ENCODE results near the gene CFAP46. TPM values are rescaled to one million over a fixed set of nuclear protein-coding genes. Genes with fewer than 3 reads are reported as not detected.
"Not testable (repeated sequence)": the region's sequence is repeated elsewhere in the genome, so short reads cannot be mapped to it uniquely, and the experiment has no call there.

The CFAP46 gene
- total RNA-seq, 4 donors from 2014 or later: 0.32 to 0.54 TPM; not detected in 2

- peak; percentile 5 to 74 for DNase-seq (ENCODE audit: low spot score in 2 of 2)
- WGBS, 2 donors: 60 to 74% methylated on average over 14 to 15 of the region's 15 CpGs
These were observed 97.3 kb downstream of the CFAP46 start for GRCh38 chr10:132845041-132845551.

DNA sequence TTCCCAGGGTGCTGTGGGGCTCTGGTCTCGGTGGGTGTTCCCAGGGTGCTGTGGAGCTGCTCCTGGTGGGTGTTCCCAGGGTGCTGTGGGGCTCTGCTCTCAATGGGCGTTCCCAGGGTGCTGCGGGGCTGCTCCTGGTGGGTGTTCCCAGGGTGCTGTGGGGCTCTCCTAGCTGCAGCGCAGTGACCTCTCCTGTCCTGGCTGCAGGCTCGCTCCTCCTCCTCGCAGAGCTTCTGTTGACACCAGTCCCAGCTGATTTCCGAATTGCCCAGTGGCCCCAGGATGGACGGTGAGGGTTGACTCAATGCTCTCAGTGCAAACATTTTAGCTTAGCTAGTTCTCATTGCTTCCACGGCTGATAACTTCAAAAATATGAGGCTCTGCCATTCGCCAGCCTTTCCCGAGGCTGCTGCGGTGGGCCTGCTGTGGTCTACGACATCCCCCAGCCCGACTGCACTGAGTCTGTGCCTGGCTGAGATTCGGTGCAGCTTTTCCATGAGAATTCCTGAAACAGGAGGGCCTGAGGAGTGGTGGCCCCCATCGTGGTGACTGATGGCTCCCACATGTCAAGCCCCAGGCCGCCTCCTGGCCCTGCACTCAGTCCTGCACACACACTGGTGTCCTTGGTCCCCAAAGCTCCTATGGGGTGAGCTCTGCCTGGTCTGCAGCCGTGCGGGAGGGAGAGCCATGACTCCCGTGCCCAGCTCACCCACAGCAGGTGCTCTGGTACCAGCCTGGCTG, 98.1 kb downstream of the CFAP46 start:
- no peak for DNase-seq (ENCODE audit: low spot score in 2 of 2)
- WGBS, 2 donors: 89 to 90% methylated on average over 19 of the region's 20 CpGs
- H3K4me3 ChIP-seq (ENCODE audit: low read depth, poor library complexity, severe bottlenecking): no peak overlapping the region
- TF ChIP-seq, protein P1, sequence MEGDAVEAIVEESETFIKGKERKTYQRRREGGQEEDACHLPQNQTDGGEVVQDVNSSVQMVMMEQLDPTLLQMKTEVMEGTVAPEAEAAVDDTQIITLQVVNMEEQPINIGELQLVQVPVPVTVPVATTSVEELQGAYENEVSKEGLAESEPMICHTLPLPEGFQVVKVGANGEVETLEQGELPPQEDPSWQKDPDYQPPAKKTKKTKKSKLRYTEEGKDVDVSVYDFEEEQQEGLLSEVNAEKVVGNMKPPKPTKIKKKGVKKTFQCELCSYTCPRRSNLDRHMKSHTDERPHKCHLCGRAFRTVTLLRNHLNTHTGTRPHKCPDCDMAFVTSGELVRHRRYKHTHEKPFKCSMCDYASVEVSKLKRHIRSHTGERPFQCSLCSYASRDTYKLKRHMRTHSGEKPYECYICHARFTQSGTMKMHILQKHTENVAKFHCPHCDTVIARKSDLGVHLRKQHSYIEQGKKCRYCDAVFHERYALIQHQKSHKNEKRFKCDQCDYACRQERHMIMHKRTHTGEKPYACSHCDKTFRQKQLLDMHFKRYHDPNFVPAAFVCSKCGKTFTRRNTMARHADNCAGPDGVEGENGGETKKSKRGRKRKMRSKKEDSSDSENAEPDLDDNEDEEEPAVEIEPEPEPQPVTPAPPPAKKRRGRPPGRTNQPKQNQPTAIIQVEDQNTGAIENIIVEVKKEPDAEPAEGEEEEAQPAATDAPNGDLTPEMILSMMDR (IDR thresholded peaks at IDR 0.05): no peak
- TF ChIP-seq POLR2A (IDR thresholded peaks at IDR 0.05): no peak
- intact Hi-C loops (cut with DNase I; ENCODE audit: low total_unique reads): no loop called here

More at GRCh38 chr10:132845041-132845551, 97.3 kb downstream of the CFAP46 start:
- intact Hi-C loops (cut with DNase I; ENCODE audit: low total_unique reads): no loop called here
- TF ChIP-seq, protein P1 (IDR thresholded peaks at IDR 0.05): no peak
- TF ChIP-seq POLR2A (IDR thresholded peaks at IDR 0.05): no peak
- H3K4me3 ChIP-seq (ENCODE audit: low read depth, poor library complexity, severe bottlenecking): no peak overlapping the region

DNA sequence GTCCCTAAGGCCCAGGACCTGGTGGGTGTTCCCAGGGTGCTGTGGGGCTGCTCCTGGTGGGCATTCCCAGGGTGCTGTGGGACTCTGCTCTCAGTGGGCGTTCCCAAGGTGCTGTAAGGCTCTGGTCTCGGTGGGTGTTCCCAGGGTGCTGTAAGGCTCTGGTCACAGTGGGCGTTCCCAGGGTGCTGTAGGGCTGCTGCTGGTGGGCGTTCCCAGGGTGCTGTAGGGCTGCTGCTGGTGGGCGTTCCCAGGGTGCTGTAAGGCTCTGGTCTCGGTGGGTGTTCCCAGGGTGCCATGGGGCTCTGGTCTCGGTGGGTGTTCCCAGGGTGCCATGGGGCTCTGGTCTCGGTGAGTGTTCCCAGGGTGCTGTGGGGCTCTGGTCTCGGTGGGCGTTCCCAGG, 99.1 kb downstream of the CFAP46 start:
- 92 to 100% methylated on average over 2 to 10 of the region's 10 CpGs for WGBS, 2 donors
- DNase-seq (ENCODE audit: low spot score in 2 of 2); intact Hi-C loops (cut with DNase I; ENCODE audit: low total_unique reads); H3K4me3 ChIP-seq (ENCODE audit: low read depth, poor library complexity, severe bottlenecking): not testable (repeated sequence)

DNA sequence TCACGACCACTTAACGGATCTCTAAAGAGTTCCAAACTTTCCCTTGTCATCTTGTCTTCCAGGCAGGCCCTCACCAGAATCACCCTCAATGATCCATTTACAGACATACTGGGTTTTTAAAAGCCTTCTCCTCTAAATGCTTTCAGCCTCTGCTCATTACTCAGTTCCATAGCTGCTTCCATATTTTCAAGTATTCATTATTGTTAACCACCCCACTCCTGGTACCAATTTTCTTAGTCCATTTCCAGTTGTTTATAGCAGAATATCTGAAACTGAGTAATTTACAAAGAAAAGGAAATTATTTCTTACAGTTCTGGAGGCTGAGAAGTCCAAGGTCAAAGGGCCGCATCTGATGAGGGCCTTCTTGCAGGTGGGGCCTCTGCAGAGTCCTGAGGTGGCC, 100.0 kb downstream of the CFAP46 start:
- TF ChIP-seq, protein P1 (IDR thresholded peaks at IDR 0.05): no peak
- TF ChIP-seq POLR2A (IDR thresholded peaks at IDR 0.05): no peak

GRCh38 chr10:132841615-132841975, 100.8 kb downstream of the CFAP46 start:
- 67 to 100% methylated on average over 1 to 3 of the region's 3 CpGs for whole genome bisulfite sequencing, 2 donors
- TF ChIP-seq POLR2A (IDR thresholded peaks at IDR 0.05): no peak
- TF ChIP-seq, protein P1 (IDR thresholded peaks at IDR 0.05): no peak
- DNase-seq (ENCODE audit: low spot score in 2 of 2): no peak
- H3K4me3 ChIP-seq (ENCODE audit: low read depth, poor library complexity, severe bottlenecking): no peak overlapping the region
- intact Hi-C loops (cut with DNase I; ENCODE audit: low total_unique reads): no loop called here

More for the DNA sequence above, 100.0 kb downstream of the CFAP46 start:
- WGBS, 2 donors: 96 to 97% methylated on average over 3 of the region's 3 CpGs
- no peak for DNase-seq (ENCODE audit: low spot score in 2 of 2)
- H3K4me3 ChIP-seq (ENCODE audit: low read depth, poor library complexity, severe bottlenecking): no peak overlapping the region
- intact Hi-C loops (cut with DNase I; ENCODE audit: low total_unique reads): no loop called here

DNA sequence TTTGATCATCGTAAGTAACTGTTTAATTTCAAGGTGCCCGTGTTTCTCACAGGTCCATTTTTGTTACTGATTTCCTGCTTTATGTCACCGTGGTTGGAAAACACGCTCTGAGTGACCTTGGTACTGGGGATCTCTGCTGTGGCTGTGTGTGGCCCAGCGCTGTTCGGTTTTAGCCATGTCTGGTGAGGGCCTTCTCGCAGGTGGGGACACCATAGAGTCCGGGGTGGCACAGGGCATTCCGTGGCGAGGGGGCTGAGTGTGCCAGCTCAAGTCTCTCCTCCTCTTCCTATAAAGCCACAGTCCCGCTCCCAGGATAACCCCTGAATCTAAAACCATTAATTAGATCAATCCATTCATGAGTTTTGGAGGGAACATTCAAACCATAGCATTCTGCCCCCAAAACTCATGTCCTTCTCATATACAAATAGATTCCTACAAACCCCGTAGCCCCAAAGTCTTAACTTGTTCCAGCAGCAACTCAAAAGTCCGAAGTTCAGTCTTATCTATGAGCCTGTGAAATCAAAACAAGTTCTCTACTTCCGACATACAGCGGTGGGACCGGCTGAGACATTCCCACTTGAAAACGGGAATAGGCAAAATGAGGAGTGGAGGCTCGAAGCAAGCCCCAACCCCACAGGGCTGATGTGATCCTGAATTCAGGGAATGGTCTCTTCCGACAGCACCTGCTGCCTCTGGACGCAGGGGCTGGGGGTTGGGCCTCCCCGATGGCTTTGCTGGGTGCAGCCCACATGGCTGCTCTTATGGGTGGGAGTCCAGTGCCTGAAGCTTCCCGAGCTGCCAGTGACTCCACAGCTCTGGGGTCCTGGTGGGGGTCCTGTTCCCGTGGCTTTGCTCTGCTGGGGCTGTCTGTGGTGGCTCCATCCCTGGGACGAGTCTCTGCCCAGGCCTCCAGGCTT, 101.4 kb downstream of the CFAP46 start:
- WGBS, 2 donors: 90 to 92% methylated on average over 22 to 24 of the region's 24 CpGs
- H3K4me3 ChIP-seq (ENCODE audit: low read depth, poor library complexity, severe bottlenecking): no peak overlapping the region
- intact Hi-C loops (cut with DNase I; ENCODE audit: low total_unique reads): no loop called here
- no peak for DNase-seq (ENCODE audit: low spot score in 2 of 2)
- no peak for TF ChIP-seq POLR2A (IDR thresholded peaks at IDR 0.05)
- TF ChIP-seq, protein P1 (IDR thresholded peaks at IDR 0.05): no peak

Data from lower leg skin (tissue), 4 donors.